H1 (cell line): Measurements from ENCODE around the gene PRKCZ. TPM values are rescaled to one million over a fixed set of nuclear protein-coding genes. Genes with fewer than 3 reads are reported as not detected.
A peak's percentile ranks its signal among the peaks of the same experiment; 100 is the strongest.

ENCODE experiments used
- E2F6 ChIP-seq: IDR thresholded peaks from 2 replicates; pipeline ENCODE4 v1.6.1; 2012; ENCODE audit warnings: inconsistent platforms
- EP300 ChIP-seq, 2 experiments: IDR thresholded peaks; 1 replicate in 1 of 2; 2 replicates in 1 of 2; pipeline ENCODE4 v1.6.1; 2011 to 2012; ENCODE audit warnings: low read depth in 2 of 2, low read length in 2 of 2, mild to moderate bottlenecking in 2 of 2, borderline replicate concordance in 1 of 2, inconsistent platforms in 1 of 2, moderate library complexity in 1 of 2
- MAFK ChIP-seq: IDR thresholded peaks from 2 replicates; pipeline ENCODE4 v1.6.1; 2012; ENCODE audit warnings: low read depth, mild to moderate bottlenecking, improper control_type of control experiment, low read length
- SIN3A ChIP-seq, 2 experiments: IDR thresholded peaks in 1 of 2; conservative IDR thresholded peaks in 1 of 2; 2 replicates each; pipeline ENCODE4 v1.6.1; 2011 to 2012; ENCODE audit warnings: low read length in 2 of 2, improper control_type of control experiment in 1 of 2, low read depth in 1 of 2, mild to moderate bottlenecking in 1 of 2
- TBP ChIP-seq: IDR thresholded peaks from 2 replicates; pipeline ENCODE4 v1.6.1; 2011; ENCODE audit warnings: low read depth, low read length, improper control_type of control experiment
- YY1 ChIP-seq: IDR thresholded peaks from 2 replicates; pipeline ENCODE4 v1.6.1; 2011; ENCODE audit warnings: low read depth, mild to moderate bottlenecking, low read length
- polyA plus RNA-seq, 7 experiments: library from polyadenylated mRNA; depleted of rRNA in 3 of 7; stranded (reverse) in 5 of 7; unstranded in 2 of 7; fragments of >200 nt in 5 of 7; fragments of 200-250 nt in 2 of 7; gene quantifications; 1 replicate in 5 of 7; 2 replicates in 1 of 7; 4 replicates in 1 of 7; pipeline versions ENCODE4 v1.2.1 to v1.2.3, GENCODE V29; 2011 to 2013; ENCODE audit warnings: missing spikeins in 2 of 7, mixed read lengths in 2 of 7
- total RNA-seq: library from RNA; stranded (reverse); fragmentation: NEBNext Ultra II Directional; extraction: Animal tissue kit (Norgen Biotek cat#: 25700); gene quantifications from 2 replicates; pipeline ENCODE4 v1.2.1, GENCODE V29; 2021

The PRKCZ gene
- total and polyA plus RNA-seq, 2 of the 8 experiments (the other 6 are each of a cell fraction or from before 2014, with no cell fraction given): 37.4 to 45.1 TPM

- TF ChIP-seq YY1 (no peak), MAFK (no peak), SIN3A (conservative IDR thresholded peaks at IDR 0.05 in 1 of 2, IDR thresholded peaks at IDR 0.05 in 1 of 2; ENCODE audit: low read depth in 1 of 2, low read length in 2 of 2) (0 out of 4 replicates have a peak, but pooled peaks of 1 of the 2 experiments have one; percentile 52), EP300 (IDR thresholded peaks at IDR 0.05; ENCODE audit: borderline replicate concordance in 1 of 2, low read depth in 2 of 2, low read length in 2 of 2) (0 out of 3 replicates have a peak, but pooled peaks of 1 of the 2 experiments have one; percentile 52), TBP (peak; percentile 29; the same call in 1 of the 2 replicates), E2F6 (peak; percentile 97)
Observed at GRCh38 chr1:2049225-2049717, 940 bp upstream of the PRKCZ start (continued).
